Cortex of kidney (tissue), 1 donor: Measurements from ENCODE around the gene PACSIN2.

ENCODE experiments used
- DNase-seq: peaks from one replicate; lab custom pipeline; 2025; lab: John Stamatoyannopoulos, UW

Gene PACSIN2

DNA sequence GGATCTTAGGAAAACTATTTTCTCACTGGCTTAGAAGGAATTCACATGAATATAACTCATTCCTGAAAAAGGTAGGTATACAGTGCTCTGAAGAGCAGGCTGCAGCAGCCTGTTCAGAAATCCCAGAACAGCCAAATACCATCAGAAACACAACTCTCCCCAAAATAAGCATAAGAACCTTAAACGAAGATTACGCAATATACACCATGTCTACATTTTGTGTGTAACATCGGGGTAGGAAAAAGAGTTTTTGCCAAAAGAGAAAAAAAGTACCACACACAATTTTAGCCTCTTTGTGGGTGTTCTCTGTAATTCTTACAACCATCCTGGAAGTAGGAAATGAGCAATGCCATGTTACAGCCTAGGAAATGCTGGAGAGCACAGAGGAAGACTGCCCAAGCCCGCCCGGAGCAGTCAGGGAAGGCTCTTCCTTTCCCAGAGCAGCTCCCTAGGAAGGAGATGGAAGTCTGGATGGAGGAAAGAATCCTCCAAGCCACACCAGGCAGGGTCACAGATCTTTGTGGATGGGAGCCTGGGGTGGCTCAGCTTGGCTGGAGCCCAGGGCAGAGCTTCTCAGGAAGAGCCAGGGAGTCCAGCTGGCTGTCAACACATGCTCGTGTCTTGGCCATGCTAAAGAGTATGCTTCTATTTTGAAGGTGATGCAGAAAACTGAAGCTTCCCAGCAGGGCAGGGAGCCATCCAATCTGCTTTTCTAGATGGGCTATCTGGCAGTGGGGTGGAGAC, 108.2 kb downstream of the PACSIN2 start:
- DNase-seq: no peak

DNA sequence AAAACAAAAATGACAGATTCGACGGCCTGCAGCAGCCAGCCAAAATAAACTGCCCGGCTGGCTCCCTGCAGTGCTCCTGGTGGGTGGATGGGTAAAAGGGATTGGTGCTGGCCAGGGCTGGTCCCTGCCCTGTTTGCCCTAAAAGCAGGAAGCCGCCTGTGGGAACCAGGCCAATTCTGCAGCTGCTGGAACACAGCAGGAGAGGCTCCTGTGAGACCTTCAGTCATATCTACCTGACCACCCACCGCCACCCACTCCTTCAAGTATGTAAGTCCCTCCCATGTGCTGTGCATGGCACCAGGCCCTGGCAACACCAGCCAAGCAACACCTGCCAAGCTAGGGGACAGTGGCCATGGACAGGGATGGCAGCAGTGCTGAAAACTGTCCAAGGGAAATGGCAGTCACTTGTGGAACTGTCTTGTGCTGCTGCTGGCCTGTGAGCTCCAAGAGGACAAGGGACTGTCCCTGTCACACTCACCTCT, 109.2 kb downstream of the PACSIN2 start:
- no peak for DNase-seq

DNA sequence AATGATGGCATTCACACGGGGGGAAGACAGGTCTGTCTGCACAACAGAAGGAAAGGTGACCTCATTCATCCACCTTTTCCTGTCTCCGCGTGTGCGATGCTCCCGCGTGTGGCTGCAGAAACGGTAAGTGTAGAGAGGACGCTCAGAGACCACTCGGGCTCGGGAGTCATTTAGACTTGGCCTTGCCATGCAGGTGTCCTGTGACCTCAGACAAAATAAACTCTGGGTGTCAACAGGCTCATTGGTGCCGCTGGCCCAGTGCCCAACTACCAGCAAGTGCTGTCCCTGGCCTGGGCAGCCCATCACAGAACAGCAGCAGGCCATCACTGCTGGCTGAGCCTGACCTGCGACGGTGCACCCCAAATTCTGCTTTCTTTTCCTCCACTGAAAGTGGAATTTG, 109.7 kb downstream of the PACSIN2 start:
- DNase-seq: no peak

DNA sequence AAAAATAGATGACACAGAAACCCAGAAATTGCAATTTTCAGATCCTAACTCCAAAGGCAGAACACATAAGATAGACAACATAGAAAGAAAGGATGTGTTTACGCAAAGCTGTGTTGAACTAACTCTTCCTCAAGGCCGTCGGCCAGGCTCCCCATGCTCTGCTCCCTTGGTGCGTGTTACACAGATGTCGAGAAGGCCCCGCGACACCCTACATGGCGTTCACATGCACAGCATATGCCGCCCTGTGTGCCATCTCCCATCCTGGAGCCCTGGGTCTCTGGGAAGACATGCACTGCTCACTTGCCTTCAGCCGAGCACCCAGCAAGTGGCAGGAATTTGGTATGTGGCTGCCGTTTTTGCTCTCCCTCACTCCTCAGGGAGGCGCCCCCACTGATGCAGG, 110.9 kb downstream of the PACSIN2 start:
- DNase-seq: no peak

DNA sequence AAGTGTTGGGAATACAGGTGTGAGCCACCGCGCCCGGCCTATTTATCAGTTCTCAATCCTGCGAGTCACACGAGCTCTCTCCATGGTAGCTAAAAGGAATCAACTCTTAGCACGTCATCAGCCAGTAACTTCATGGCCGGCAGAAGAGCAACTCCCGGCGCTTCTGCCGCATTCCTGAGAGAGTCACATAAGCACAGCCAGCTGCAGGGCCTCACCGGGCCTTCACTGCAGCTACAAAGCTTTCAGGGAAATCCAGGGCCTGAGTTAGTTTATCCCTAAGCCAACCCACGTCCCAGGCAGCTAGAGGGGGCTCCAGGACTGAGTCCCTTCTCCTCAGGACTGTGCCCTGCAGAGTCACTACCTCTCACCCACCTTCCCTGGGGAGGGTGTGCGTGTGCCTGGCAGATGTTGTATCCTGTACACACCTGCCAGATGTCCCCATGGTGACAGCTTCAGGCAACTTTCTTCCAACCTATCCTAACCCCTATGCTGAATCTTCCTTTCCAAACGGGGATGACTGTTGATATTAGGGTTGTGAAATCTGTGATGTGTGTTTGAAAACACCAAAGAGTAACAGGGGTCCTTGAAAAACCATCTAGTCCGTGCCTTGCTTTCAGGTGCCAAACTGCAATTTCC, 112.0 kb downstream of the PACSIN2 start:
- no peak for DNase-seq

DNA sequence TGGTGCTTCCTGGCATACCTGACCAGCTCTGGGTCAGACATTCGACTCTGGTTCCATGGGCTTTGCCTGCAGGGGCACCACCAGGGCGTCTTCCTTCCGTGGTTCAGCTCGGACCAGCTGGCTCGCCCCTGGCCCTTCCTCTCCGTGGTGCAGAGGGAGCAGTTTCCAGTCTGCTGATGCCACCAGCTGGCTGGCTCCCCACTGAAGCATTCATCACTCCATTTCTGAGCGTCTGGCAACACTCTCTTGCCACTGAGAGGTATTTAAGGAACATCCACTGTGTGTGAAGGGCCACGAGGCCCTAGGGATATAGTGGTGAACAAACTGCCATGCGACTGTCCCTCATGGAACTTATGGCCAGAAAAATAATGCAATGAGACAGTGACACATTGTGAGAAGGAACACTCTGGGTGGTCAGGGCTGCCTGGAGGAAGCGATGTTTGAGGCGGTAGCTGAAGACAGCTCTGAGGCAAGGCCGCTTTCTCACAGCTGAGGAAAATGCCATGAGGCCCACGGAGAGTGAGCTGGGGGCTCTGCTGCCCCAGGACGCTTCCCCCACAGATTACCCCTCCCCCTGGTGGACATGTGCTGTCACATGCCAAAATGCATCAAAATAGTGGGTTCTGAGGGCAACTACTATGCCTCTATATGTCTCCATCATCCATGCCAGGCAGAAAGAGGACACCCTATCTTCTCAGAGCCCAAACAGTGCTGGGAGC, 113.0 kb downstream of the PACSIN2 start:
- DNase-seq: no peak

DNA sequence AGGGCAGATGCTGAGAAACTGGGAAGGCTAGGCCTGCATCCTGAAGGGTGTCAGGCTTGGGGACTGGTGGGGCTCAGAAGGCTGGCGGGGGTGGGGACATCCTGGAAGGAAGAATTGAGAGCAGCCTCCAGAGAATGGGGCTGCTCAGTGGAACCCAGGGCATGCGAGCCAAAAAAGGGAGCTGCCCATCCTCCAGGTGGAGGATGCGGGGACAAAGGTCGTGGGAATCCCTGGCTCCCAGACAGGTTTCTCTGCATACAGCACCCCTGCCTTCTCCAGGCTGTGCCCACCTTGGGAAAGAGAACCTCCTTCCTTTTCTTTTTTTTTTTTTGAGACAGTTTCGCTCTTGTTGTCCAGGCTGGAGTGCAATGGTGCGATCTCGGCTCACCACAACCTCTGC, 117.0 kb downstream of the PACSIN2 start:
- no peak for DNase-seq

DNA sequence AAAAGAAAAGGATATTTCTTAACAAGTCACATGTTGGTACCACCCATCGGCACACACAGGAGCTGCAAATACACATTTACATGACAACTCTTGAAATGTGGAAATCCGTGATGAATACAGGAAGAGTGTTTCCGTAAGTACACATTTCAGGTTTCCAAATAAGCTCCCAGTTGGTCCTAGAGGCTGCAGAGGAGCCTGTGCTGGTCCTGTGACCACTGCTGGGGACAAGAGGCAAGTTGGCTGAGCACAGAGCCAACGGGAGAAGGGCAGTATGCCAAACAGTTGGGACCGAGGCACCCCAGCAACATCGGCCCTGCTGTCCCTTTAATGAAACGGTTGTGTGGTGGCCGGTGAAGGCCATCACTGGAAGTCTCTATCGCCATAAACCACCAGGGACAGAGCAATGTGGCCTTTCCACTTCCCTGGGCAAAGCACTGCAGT, 119.4 kb downstream of the PACSIN2 start:
- DNase-seq: no peak

DNA sequence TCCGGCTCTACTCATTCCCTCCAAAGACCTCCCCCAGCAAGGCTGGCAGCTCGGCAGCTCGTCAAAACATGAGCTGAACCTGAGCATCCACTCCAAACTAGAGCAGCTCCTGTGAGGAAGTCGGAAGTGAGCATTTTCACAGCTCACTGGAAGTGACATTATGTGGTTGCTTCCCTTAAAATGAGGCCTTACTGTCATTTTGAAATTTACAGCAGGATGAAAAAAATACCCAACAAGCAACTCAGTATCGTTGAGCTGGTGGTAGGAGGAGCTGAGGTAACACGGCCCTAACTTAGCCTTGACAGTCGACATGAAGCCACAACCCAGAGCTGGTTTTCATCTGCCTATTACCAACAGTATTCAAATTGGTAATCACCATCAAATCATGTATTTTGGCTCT, 119.9 kb downstream of the PACSIN2 start:
- no peak for DNase-seq

DNA sequence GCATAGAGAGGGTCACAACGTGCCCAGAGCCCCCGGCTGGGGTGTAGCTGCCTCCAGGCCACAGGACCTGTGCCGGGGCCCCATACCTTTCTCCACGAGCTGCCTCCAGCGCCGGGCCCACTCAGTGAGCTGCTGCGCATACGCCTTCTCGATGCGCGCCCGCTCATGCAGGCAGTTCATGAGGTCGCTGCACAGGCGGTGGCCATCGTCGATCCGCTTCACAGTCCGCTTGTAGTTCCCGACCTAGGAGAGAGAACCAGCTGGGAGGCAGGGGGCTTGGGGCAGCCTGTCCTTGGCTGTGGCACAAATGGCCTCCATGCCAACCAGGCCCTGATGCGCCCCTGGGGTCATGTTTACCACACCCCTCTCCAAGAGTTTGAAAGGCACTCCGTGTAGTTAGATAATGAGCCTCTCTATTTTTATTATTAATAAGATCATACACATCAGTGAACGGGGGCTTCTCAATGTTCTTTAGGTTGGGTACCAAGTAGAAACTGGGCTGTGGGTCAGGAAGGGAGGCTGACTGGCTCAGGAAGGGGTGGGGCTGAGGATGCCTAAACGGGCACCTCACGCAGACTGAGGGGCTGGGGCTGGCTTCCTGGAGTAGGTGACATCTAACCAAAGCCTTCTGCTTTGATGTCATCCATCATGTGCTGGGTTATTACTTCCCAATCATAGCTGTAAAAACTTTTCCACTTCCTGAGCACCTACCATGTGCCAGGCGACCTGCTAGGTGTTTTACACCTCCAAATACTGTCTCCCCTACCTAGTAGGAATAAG, 121.4 kb downstream of the PACSIN2 start:
- DNase-seq: no peak

DNA sequence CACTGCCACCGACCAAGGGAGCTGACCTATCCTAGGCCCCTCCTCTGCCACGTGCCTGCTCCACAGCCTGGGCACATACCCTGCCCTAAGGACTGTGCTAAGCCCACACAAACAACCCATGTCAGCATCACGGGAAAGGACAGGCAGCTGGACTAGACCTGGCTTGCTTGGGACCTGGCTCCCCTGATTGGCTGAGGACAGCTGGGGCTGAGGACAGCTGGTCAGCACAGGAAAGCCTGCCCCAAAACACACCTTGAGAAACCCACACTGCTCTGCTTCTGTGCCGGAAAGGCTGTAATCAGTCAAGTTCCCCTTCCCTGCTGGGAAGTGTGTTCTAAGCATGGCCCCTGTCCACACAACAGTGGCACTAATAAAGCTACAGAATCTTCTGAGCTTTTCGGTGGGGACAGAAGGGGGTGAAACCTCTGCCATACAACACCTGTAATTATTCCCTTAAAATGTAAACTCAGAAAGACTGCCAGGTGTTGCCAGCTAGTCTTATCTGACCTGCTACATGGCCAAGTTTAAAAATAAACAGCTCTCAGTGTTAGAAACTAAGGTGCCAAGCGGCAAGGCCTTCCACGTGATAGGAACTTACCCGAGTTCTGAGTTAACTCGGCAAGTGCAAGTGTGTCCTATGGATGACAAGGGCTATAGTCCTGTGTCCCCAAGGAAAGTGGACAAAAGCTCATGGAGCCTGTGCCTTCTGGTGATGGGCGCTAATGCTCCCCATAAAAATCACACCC, 122.2 kb downstream of the PACSIN2 start:
- DNase-seq: no peak

DNA sequence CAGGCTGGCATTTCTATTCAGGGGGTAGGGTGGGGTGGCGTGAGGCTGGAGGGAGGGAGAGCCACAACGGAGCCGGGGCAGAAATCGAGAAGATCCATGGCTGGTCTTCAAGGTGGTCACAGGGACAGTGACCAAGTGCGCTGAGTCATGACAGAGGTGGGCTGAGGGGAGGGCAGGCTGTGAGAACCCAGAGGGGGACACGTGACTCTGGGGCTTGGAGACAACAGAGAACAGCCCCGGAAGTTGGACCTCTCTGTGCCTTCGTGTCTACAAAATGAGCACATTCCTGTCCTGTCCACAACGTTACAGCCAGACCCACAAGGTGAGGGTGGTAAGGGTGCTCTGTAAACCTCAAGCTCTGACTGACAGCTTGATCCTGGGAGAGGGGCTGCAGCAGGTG, 122.8 kb downstream of the PACSIN2 start:
- DNase-seq: no peak

DNA sequence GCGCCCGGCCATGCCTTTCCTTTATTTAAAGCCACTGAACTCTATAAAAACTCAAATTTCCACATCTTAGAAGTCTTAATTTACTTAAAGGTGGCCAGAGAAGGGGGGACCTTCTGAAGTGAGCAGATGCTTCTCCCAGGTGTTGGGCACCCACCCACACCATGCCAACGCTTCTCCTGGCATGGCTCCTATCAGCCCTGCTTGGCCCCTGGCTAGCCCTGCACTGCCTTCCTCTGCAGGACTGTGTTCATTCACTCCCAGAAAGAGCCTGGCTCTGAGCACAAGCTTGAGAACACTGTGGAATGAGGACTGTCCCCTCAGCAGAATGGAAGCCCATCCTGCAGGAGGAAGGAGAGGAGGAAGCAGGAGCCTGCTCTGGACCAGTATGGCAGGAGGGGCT, 123.3 kb downstream of the PACSIN2 start:
- DNase-seq: no peak

DNA sequence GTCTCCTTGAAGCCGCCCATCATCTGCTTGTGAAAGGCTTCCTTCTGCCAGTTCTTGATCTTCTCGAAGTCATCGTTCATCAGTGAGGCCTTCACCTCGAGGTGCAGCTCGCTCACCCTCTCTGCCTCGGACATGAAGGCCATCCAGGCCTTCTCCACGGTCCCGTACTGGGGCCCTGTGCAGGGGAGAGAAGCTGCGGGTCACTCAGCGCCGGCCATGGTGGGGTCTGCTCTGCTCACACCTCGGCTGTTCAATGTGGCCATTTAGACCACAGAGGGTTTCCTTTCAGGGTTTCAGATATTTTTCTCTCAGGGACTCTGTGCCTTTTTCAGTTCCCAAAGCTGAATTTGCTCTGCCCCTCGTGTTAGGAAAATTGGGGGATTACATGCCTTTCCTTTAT, 123.9 kb downstream of the PACSIN2 start:
- DNase-seq: no peak

DNA sequence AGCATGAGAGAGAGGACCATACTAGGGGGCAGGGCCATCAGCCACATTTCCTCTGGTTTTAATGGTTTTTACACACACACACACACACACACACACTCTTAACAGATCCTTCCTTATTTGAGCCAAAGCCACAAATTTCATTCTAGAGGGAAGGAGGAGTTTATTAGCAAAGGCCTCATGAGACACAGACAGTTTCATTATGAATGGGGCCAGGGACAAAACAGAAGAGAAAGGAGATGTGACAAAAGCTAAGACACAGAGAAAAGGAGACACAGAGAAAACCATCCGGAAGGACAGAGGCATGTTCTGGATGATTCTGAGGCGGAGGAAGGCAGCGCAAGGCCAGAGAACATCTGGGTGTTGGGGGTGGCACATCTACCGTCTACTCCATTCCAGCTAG, 125.6 kb downstream of the PACSIN2 start:
- no peak for DNase-seq

DNA sequence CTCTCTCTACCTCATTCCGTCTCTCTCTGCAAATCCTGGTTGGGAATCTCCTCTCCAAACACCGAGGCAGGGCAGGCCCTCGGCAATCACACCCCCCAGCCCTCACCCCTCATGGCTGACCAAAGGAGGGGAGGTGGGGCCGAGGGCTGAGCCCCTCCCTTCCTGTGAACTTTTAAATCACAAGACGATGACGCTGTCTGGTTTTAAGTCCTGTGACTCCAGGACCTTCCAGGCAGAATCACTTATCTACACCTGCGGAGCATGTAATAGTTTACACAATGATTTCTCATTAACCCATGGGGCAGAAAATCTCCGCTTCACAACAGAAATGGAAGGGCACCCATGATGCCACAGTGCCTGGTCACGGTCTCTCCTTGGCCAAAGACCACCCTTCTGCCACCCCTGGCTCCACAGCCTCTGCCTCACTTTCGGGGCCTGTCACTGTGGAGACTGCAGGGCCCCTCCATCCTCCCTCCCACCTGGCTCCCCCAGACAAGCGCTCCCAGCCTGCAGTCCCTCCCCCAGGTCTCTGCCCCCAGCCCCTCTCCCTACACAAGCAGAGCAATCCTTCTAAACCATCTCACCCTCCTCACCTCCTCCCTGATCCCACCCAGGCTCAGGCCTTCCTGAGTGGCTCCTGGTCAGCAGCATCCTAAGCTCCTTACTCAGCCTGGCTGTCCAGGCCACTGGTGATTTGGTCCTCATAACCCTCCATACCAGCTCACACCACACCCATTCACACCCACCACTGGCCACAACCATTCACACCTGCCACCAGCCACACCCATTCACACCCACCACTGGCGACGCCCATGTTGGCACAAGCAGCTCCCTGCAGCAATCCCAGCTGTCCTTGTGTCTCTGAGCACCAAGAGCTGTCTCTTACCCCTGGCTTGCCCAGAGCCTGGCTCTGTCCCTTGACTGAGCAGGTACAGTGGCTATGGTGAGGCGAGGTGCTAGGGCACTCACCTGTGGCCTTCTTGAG, 127.1 kb downstream of the PACSIN2 start:
- DNase-seq: no peak

DNA sequence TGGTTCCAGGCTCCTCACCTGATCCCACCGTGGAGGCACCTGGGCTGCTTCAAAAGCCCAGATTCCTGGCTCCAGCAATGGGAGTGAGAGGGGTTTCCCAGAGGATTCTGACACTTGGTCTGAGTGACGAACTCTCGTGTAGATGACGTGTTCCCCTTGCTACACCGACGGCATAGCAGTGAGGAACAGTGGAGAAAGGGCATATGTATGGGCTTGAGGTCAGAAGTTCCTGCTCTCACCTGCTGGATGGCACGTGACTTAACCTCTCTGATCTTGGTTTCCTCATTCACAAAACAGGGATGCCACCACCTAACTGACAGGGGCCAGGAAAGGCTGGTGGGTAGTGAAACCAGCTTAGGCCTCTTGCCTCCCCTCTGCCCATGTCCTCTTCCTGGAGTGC, 127.8 kb downstream of the PACSIN2 start:
- no peak for DNase-seq

DNA sequence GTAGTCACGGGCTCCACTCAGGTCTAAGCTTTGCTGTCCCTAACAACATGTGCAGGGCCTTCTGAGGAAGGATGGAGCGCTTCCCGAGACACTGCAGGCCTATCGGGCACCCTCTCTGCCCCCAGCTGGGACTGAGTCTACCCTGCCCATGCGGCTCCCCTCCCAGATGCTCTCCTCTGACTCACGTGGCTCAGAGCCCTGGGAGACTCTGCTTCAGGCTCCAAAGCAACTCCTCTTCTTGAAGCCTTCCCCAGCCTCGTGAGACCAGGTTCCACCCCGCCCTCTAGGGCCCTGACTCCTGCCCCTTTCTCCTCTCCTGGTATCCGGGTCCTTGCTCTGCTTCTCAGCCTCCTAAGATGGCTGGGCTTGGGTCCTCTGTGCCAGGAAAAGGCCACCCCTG, 129.5 kb downstream of the PACSIN2 start:
- DNase-seq: no peak

DNA sequence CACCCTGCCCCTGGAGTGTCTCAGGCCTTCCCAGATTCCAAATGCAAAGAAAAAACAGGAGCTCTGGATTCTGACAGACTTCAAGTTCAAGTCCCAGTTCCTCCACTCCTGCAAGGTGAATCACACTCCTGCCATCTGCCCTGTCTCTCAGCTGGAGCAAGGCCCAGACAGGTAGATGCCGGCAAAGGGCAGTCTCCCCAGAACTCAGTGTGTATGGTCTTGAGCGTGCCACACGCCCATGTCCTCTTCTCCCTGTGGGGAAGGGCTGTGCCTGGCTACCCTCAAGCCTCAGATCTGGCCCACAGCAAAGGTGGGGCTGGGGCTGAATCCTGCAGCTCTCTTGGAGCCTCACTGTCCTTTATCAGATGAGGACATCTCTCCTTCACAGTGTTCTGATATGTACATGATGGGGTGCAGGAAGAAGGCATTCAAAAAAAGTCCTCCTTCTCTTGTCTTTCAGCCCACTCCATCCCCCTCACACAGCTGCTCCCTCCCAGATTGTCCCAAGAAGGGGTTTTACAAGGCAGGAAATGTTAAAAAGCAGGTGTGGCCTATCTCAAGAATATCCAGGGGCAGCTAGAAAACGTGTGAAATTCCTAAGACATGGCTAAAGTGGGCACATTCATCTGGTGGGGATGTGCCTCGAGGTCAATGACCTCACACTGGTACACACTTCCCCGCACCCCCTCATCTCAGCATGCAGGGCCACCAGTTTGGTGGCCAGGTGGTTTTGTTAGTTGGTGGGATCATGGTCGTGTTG, 130.2 kb downstream of the PACSIN2 start:
- DNase-seq: no peak

DNA sequence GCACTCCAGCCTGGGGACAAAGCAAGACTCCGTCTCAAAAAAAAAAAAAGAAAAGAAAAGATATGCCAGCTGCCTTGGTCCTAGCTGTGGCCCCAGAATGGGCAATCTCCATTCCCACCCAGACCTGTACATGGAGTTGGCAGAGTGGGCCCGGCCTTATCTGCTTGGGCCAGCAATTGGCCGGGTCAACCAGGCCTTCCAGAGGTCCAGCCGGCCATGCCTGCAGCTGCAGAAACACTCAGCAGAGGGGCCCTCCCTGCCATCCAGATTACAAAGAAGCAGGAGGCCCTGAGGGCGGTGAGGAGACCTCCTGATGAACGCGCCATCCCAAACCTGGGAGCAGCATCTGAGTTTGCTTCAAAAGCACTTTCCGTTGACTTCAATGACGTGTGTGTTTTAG, 131.0 kb downstream of the PACSIN2 start:
- no peak for DNase-seq
